Measurements from ENCODE around the gene KCNQ5. TPM values are rescaled to one million over a fixed set of nuclear protein-coding genes. Genes with fewer than 3 reads are reported as not detected.

KCNQ5 gene
- polyA plus RNA-seq, 3 donors: not detected

GRCh38 chr6:73107016-73107415, 485.2 kb downstream of the KCNQ5 start:
- no peak overlapping the region for H3K27ac Mint-ChIP-seq
- no CpG with 5 or more reads among the region's 1 CpG for WGBS (ENCODE audit: insufficient coverage)
- no peaks in the 10 kb centered on the region for H3K9me3 ChIP-seq (replicated peaks in 1 of 2; ENCODE audit: control insufficient read depth in 1 of 2, insufficient read depth in 1 of 2, low read length in 2 of 2)
- H3K36me3 Mint-ChIP-seq: no peaks in the 10 kb centered on the region
- no peaks in the 10 kb centered on the region for H3K27me3 Mint-ChIP-seq (ENCODE audit: low read depth in 3 of 3)
- H3K4me3 ChIP-seq (replicated peaks in 1 of 3; ENCODE audit: low read depth in 2 of 3, low read length in 3 of 3): no peak overlapping the region
- H4K20me1 ChIP-seq (ENCODE audit: insufficient read depth, low read length): no peaks in the 10 kb centered on the region
- H3K4me2 ChIP-seq (replicated peaks; ENCODE audit: extremely low read depth, low read length, poor library complexity, severe bottlenecking): no peak overlapping the region
- no peak overlapping the region for H2AFZ ChIP-seq (ENCODE audit: insufficient read depth, low read depth, low read length, poor library complexity, severe bottlenecking)
- no peaks in the 10 kb centered on the region for H3K4me1 ChIP-seq (ENCODE audit: control insufficient read depth in 1 of 2, insufficient read depth in 2 of 2, low read length in 2 of 2)
- intact Hi-C loops (cut with micrococcal nuclease): no loop called here
- H3K79me2 ChIP-seq (ENCODE audit: insufficient read depth, low read length): no peaks in the 10 kb centered on the region
- no peak overlapping the region for H3K9ac ChIP-seq (ENCODE audit: insufficient read depth, low read length, poor library complexity, severe bottlenecking)
- H3K4me3 Mint-ChIP-seq: no peak overlapping the region
- no peaks in the 10 kb centered on the region for H3K27me3 ChIP-seq (ENCODE audit: control insufficient read depth in 2 of 2, insufficient read depth in 2 of 2, low read length in 2 of 2)
- H3K9me3 Mint-ChIP-seq: peaks cover 0 to 1% (median 0%) of the 10 kb centered on the region in 7 donors
- no peak overlapping the region for H3K27ac ChIP-seq (ENCODE audit: low read depth in 1 of 2, low read length in 2 of 2)
- DNase-seq: no peak
- H3K36me3 ChIP-seq (replicated peaks in 1 of 2; ENCODE audit: control insufficient read depth in 1 of 2, insufficient read depth in 2 of 2, low read length in 2 of 2): no peaks in the 10 kb centered on the region
- TF ChIP-seq, protein P1, sequence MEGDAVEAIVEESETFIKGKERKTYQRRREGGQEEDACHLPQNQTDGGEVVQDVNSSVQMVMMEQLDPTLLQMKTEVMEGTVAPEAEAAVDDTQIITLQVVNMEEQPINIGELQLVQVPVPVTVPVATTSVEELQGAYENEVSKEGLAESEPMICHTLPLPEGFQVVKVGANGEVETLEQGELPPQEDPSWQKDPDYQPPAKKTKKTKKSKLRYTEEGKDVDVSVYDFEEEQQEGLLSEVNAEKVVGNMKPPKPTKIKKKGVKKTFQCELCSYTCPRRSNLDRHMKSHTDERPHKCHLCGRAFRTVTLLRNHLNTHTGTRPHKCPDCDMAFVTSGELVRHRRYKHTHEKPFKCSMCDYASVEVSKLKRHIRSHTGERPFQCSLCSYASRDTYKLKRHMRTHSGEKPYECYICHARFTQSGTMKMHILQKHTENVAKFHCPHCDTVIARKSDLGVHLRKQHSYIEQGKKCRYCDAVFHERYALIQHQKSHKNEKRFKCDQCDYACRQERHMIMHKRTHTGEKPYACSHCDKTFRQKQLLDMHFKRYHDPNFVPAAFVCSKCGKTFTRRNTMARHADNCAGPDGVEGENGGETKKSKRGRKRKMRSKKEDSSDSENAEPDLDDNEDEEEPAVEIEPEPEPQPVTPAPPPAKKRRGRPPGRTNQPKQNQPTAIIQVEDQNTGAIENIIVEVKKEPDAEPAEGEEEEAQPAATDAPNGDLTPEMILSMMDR (IDR thresholded peaks at IDR 0.05): no peak
- no peaks in the 10 kb centered on the region for H3K4me1 Mint-ChIP-seq

DNA sequence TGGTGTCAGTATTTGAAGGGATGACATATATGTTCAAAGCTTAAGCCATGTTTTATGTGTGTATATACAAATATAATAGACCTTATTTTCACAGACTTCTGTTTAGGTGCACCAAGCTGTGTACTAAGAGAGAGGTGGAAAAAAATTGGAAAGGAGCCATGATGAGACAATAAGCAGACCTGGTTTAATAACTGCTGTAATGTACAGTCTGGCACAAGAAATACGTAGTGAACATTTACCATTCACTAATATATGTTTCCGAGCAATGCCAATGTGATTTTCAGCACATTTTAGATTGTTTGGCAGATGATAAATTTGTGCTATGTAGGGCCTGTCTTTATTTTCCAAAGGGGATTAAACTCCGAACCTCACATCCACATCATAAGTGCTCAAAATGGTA, 487.1 kb downstream of the KCNQ5 start:
- Histone ChIP-seq H3K4me1 (ENCODE audit: control insufficient read depth in 1 of 2, insufficient read depth in 2 of 2, low read length in 2 of 2) (no peaks in the 10 kb centered on the region), H4K20me1 (ENCODE audit: insufficient read depth, low read length) (no peaks in the 10 kb centered on the region), H3K4me2 (replicated peaks; ENCODE audit: extremely low read depth, low read length, poor library complexity, severe bottlenecking) (no peak overlapping the region), H3K27me3 (ENCODE audit: control insufficient read depth in 2 of 2, insufficient read depth in 2 of 2, low read length in 2 of 2) (no peaks in the 10 kb centered on the region), H3K36me3 (replicated peaks in 1 of 2; ENCODE audit: control insufficient read depth in 1 of 2, insufficient read depth in 2 of 2, low read length in 2 of 2) (no peaks in the 10 kb centered on the region), H3K9ac (ENCODE audit: insufficient read depth, low read length, poor library complexity, severe bottlenecking) (no peak overlapping the region), H3K9me3 (replicated peaks in 1 of 2; ENCODE audit: control insufficient read depth in 1 of 2, insufficient read depth in 1 of 2, low read length in 2 of 2) (no peaks in the 10 kb centered on the region), H3K79me2 (ENCODE audit: insufficient read depth, low read length) (no peaks in the 10 kb centered on the region), H2AFZ (ENCODE audit: insufficient read depth, low read depth, low read length, poor library complexity, severe bottlenecking) (no peak overlapping the region), H3K4me3 (replicated peaks in 1 of 3; ENCODE audit: low read depth in 2 of 3, low read length in 3 of 3) (no peak overlapping the region), H3K27ac (ENCODE audit: low read depth in 1 of 2, low read length in 2 of 2) (no peak overlapping the region)
- Mint-ChIP-seq H3K4me1 (no peaks in the 10 kb centered on the region), H3K4me3 (no peak overlapping the region), H3K27ac (no peak overlapping the region), H3K9me3 (no peaks in the 10 kb centered on the region), H3K36me3 (no peaks in the 10 kb centered on the region), H3K27me3 (ENCODE audit: low read depth in 3 of 3) (no peaks in the 10 kb centered on the region)
- WGBS (ENCODE audit: insufficient coverage): no CpG with 5 or more reads among the region's 3 CpGs
- intact Hi-C loops (cut with micrococcal nuclease): no loop called here
- no peak for DNase-seq
- TF ChIP-seq, protein P1 (IDR thresholded peaks at IDR 0.05): no peak

Measured in CD14-positive monocyte (primary cell).